IMR-90 (cell line): ENCODE data around the gene TXNDC5. TPM values are rescaled to one million over a fixed set of nuclear protein-coding genes. Genes with fewer than 3 reads are reported as not detected.

ENCODE experiments used
- ATAC-seq: fragments of 200-7000 bp; cut with Tn5 transposase; 2 replicates; pipeline ENCODE4 v1.9.1; 2020; ENCODE audit warnings: low read depth, mild to moderate bottlenecking, moderate library complexity
- BruUV-seq: library from RNA; stranded (reverse); fragments of 400-500 nt; replicated peaks from 2 replicates; lab custom pipeline; 2021; lab: Mats Ljungman, UMichigan
- CTCF ChIA-PET: fragments of 300-600 bp; formaldehyde crosslinking; extraction: SDS; loops from one replicate; lab custom pipeline; 2021; ENCODE audit warnings: antibody characterized with exemption; lab: Yijun Ruan, JAX
- POLR2A ChIA-PET: fragments of 300-600 bp; sonication (Branson Sonifier 250); formaldehyde crosslinking; loops from one replicate; lab custom pipeline; 2022; ENCODE audit warnings: antibody characterized with exemption; ENCODE audit not compliant: unreplicated experiment; lab: Charles Lee
- DNase-seq: peaks from one replicate; pipeline ENCODE4 v3.0.0; 2013
- H2AFZ ChIP-seq: replicated peaks from 2 replicates; pipeline ENCODE3; 2013; ENCODE audit warnings: low read length, mild to moderate bottlenecking; ENCODE audit not compliant: poor library complexity
- H2AK5ac ChIP-seq: 2 replicates; pipeline ENCODE4 v1.6.1; 2013; ENCODE audit warnings: low read depth, low read length, inconsistent platforms
- H2AK9ac ChIP-seq: replicated peaks from 2 replicates; pipeline ENCODE3; 2013; ENCODE audit warnings: mild to moderate bottlenecking, low read depth, low read length, moderate library complexity; ENCODE audit not compliant: poor library complexity
- H2BK120ac ChIP-seq: 2 replicates; pipeline ENCODE4 v1.6.1; 2013; ENCODE audit warnings: low read depth, low read length, inconsistent platforms
- H2BK15ac ChIP-seq: 3 replicates; pipeline ENCODE4 v1.6.1; 2013; ENCODE audit warnings: low read depth, low read length, inconsistent platforms
- H2BK20ac ChIP-seq: 2 replicates; pipeline ENCODE4 v1.6.1; 2013; ENCODE audit warnings: low read depth, mild to moderate bottlenecking, inconsistent platforms, low read length, moderate library complexity
- H2BK5ac ChIP-seq: 2 replicates; pipeline ENCODE4 v1.6.1; 2013; ENCODE audit warnings: mild to moderate bottlenecking, low read depth, low read length, inconsistent platforms; ENCODE audit not compliant: poor library complexity, severe bottlenecking
- H3K14ac ChIP-seq: replicated peaks from 2 replicates; pipeline ENCODE4 v1.6.1; 2013; ENCODE audit warnings: low read depth, low read length, inconsistent platforms
- H3K18ac ChIP-seq: 2 replicates; pipeline ENCODE4 v1.6.1; 2013; ENCODE audit warnings: low read depth, low read length, control low read depth
- H3K23ac ChIP-seq: 2 replicates; pipeline ENCODE4 v1.6.1; 2013; ENCODE audit warnings: low read depth, low read length, inconsistent platforms
- H3K27ac ChIP-seq: 2 replicates; pipeline ENCODE4 v1.5.1; 2013; ENCODE audit warnings: mild to moderate bottlenecking, control low read depth, low read length; ENCODE audit not compliant: insufficient read depth
- H3K27me3 ChIP-seq: 2 replicates; pipeline ENCODE4 v1.6.1; 2013; ENCODE audit warnings: low read length; ENCODE audit not compliant: control insufficient read depth, insufficient read depth
- H3K36me3 ChIP-seq: 2 replicates; pipeline ENCODE4 v1.6.1; 2013; ENCODE audit warnings: low read length, mixed read lengths; ENCODE audit not compliant: control insufficient read depth, insufficient read depth
- H3K4ac ChIP-seq: 2 replicates; pipeline ENCODE4 v1.6.1; 2013; ENCODE audit warnings: low read depth, low read length, inconsistent platforms
- H3K4me1 ChIP-seq: 2 replicates; pipeline ENCODE4 v1.6.1; 2013; ENCODE audit warnings: low read length, mixed read lengths; ENCODE audit not compliant: control insufficient read depth, insufficient read depth
- H3K4me2 ChIP-seq: 2 replicates; pipeline ENCODE4 v1.6.1; 2013; ENCODE audit warnings: low read depth, mild to moderate bottlenecking, control low read depth, low read length, moderate library complexity
- H3K4me3 ChIP-seq: 2 replicates; pipeline ENCODE4 v1.5.1; 2013; ENCODE audit warnings: low read depth, mild to moderate bottlenecking, control low read depth, low read length, moderate library complexity; ENCODE audit not compliant: insufficient read depth
- H3K56ac ChIP-seq: 2 replicates; pipeline ENCODE4 v1.6.1; 2013; ENCODE audit warnings: low read length, inconsistent platforms; ENCODE audit not compliant: insufficient read depth; ENCODE audit errors: extremely low read depth
- H3K79me1 ChIP-seq, 2 experiments: 2 replicates each; pipeline ENCODE4 v1.6.1; 2013; ENCODE audit warnings: low read length in 2 of 2, inconsistent platforms in 1 of 2, low read depth in 1 of 2
- H3K9ac ChIP-seq: 2 replicates; pipeline ENCODE4 v1.6.1; 2013; ENCODE audit warnings: low read depth, low read length, control low read depth
- H3K9me1 ChIP-seq: 2 replicates; pipeline ENCODE4 v1.6.1; 2013; ENCODE audit warnings: low read length, inconsistent platforms; ENCODE audit not compliant: insufficient read depth
- H3K9me3 ChIP-seq: 2 replicates; pipeline ENCODE4 v1.6.1; 2013; ENCODE audit warnings: low read length; ENCODE audit not compliant: control insufficient read depth, insufficient read depth
- H4K20me1 ChIP-seq: 2 replicates; pipeline ENCODE4 v1.6.1; 2013; ENCODE audit warnings: low read length, inconsistent platforms; ENCODE audit not compliant: insufficient read depth
- H4K5ac ChIP-seq: 2 replicates; pipeline ENCODE4 v1.6.1; 2013; ENCODE audit warnings: mild to moderate bottlenecking, low read depth, low read length, control low read depth
- H4K8ac ChIP-seq, 2 experiments: 2 replicates each; pipeline ENCODE4 v1.6.1; 2013; ENCODE audit warnings: low read depth in 2 of 2, low read length in 2 of 2, control low read depth in 1 of 2, inconsistent platforms in 1 of 2
- H4K91ac ChIP-seq: 2 replicates; pipeline ENCODE4 v1.6.1; 2013; ENCODE audit warnings: low read depth, low read length, inconsistent platforms; ENCODE audit not compliant: insufficient read depth
- MXI1 ChIP-seq: IDR thresholded peaks from 2 replicates; pipeline ENCODE4 v1.6.1; 2012; ENCODE audit warnings: low read depth, mild to moderate bottlenecking, low read length, moderate library complexity, borderline replicate concordance
- RCOR1 ChIP-seq: IDR thresholded peaks from 2 replicates; pipeline ENCODE4 v1.6.1; 2012; ENCODE audit warnings: mild to moderate bottlenecking, low read length, improper control_type of control experiment; ENCODE audit not compliant: insufficient replicate concordance
- SMC3 ChIP-seq: fragments of 150-350 bp; IDR thresholded peaks from 2 replicates; pipeline ENCODE4 v1.6.1; 2016; ENCODE audit warnings: low read depth, mild to moderate bottlenecking, antibody characterized with exemption, low read length, moderate library complexity
- WGBS, 2 experiments: methylation state at CpG; one replicate each; pipeline versions ENCODE4 v1.1.5 to v1.1.7; 2013; ENCODE audit warnings: missing lambda C conversion rate in 2 of 2; ENCODE audit not compliant: insufficient read length in 1 of 2; ENCODE audit errors: extremely low coverage in 2 of 2; 5-methylcytosine and 5-hydroxymethylcytosine counted together
- dilution Hi-C: fragments of 300-500 bp; cut with HindIII; formaldehyde crosslinking; loops from one replicate; pipeline ENCODE4 v1.14.3; 2018; ENCODE audit warnings: low sequenced_read_pairs; ENCODE audit not compliant: unreplicated experiment
- in situ Hi-C: fragments of 300-500 bp; cut with MboI; formaldehyde crosslinking; loops from 3 replicates; pipeline ENCODE4 v1.14.3; 2019; ENCODE audit warnings: low sequenced_read_pairs, inconsistent platforms, mixed read lengths
- intact Hi-C: fragments of 100-400 bp; cut with micrococcal nuclease; formaldehyde crosslinking; loops from 2 replicates; pipeline ENCODE4 v1.10.0; 2022
- polyA plus RNA-seq, 3 experiments: library from polyadenylated mRNA; depleted of rRNA; stranded (reverse); fragments of >200 nt; gene quantifications; 2 replicates each; pipeline ENCODE4 v1.2.3, GENCODE V29; 2012; ENCODE audit warnings: low replicate concordance in 1 of 3
- total RNA-seq: library from RNA; depleted of rRNA; stranded (reverse); fragments of >200 nt; gene quantifications from 2 replicates; pipeline ENCODE4 v1.2.3, GENCODE V29; 2012
- TF ChIP-seq, protein P1 (sequence below): fragments of 150-350 bp; IDR thresholded peaks from 2 replicates; pipeline ENCODE4 v1.6.1; 2017; ENCODE audit warnings: mild to moderate bottlenecking, antibody characterized with exemption, low read length, low read depth

TXNDC5 gene
- total and polyA plus RNA-seq, 2 of the 4 experiments (the other 2 are of a cell fraction): 274 to 439 TPM

- H2AK9ac ChIP-seq: no peak overlapping the region
- no peaks in the 10 kb centered on the region for H3K27me3 ChIP-seq
- 86% methylated on average over 2 of the region's 8 CpGs; no CpG with 5 or more reads in 1 of the 2 experiments for WGBS, 2 experiments
- peaks cover 7% of the 10 kb centered on the region for H3K9me1 ChIP-seq
- H3K36me3 ChIP-seq: peaks cover 55% of the 10 kb centered on the region
- no peak overlapping the region for H3K4ac ChIP-seq
- in situ Hi-C loops (no loop called here), dilution Hi-C loops (no loop called here), intact Hi-C loops (no loop called here)
- TF ChIP-seq SMC3 (no peak), RCOR1 (no peak), MXI1 (no peak)
- TF ChIP-seq, protein P1, sequence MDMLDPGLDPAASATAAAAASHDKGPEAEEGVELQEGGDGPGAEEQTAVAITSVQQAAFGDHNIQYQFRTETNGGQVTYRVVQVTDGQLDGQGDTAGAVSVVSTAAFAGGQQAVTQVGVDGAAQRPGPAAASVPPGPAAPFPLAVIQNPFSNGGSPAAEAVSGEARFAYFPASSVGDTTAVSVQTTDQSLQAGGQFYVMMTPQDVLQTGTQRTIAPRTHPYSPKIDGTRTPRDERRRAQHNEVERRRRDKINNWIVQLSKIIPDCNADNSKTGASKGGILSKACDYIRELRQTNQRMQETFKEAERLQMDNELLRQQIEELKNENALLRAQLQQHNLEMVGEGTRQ: no peak
- CTCF ChIA-PET: no interaction called here
- H3K23ac ChIP-seq: no peak overlapping the region
- no peak overlapping the region for H2BK20ac ChIP-seq
- no peak overlapping the region for H3K9ac ChIP-seq
- H3K18ac ChIP-seq: no peak overlapping the region
- no peak for DNase-seq
- no peak for ATAC-seq
- POLR2A ChIA-PET: no interaction called here
- no peak overlapping the region for H3K4me3 ChIP-seq
- peaks cover 28% of the 10 kb centered on the region for H4K20me1 ChIP-seq
- no TSS peak for BruUV-seq
- H3K79me1 ChIP-seq: peaks cover 45 to 50% of the 10 kb centered on the region in 2 experiments
- H3K4me1 ChIP-seq: no peaks in the 10 kb centered on the region
- H4K5ac ChIP-seq: no peak overlapping the region
- H2AK5ac ChIP-seq: no peak overlapping the region
- H3K14ac ChIP-seq: no peak overlapping the region
- no peak overlapping the region for H3K4me2 ChIP-seq
- no peaks in the 10 kb centered on the region for H3K9me3 ChIP-seq
- no peak overlapping the region for H4K8ac ChIP-seq
- H2BK5ac ChIP-seq: no peak overlapping the region
- H3K56ac ChIP-seq: no peak overlapping the region
- H3K27ac ChIP-seq: no peak overlapping the region
- no peak overlapping the region for H4K91ac ChIP-seq
- no peak overlapping the region for H2AFZ ChIP-seq
- no peak overlapping the region for H2BK120ac ChIP-seq
- H2BK15ac ChIP-seq: no peak overlapping the region
Observed at GRCh38 chr6:7902221-7902620, 8.4 kb downstream of the TXNDC5 start.
